Endothelial cell of umbilical vein (primary cell): ENCODE measurements around the gene RUVBL1. TPM values are rescaled to one million over a fixed set of nuclear protein-coding genes. Genes with fewer than 3 reads are reported as not detected.

Source experiments
- BruUV-seq: library from RNA; stranded (reverse); fragments of 400-500 nt; replicated peaks from 2 replicates; lab custom pipeline; 2021; lab: Mats Ljungman, UMichigan
- CTCF ChIA-PET: fragments of 300-600, 350-600 bp; sonication (Branson Sonifier 250); formaldehyde crosslinking; loops from one replicate; lab custom pipeline; 2021; ENCODE audit warnings: antibody characterized with exemption, inconsistent platforms; lab: Charles Lee
- POLR2A ChIA-PET: fragments of 300-600, 350-600 bp; sonication (Branson Sonifier 250); formaldehyde crosslinking; loops from one replicate; lab custom pipeline; 2021; ENCODE audit warnings: antibody characterized with exemption, inconsistent platforms; lab: Charles Lee
- DNase-seq: peaks from one replicate; pipeline ENCODE4 v3.0.0-alpha.2; 2011; ENCODE audit warnings: low read depth, low spot score
- FAIRE-seq: peaks from 2 replicates; lab custom pipeline; 2011; peaks lifted over from hg19 to GRCh38; lab: Jason Lieb, UNC
- H2AFZ ChIP-seq: 2 replicates; pipeline ENCODE4 v1.6.0; 2012; ENCODE audit warnings: low read depth, low read length, control low read depth, inconsistent platforms
- H3K27ac ChIP-seq: 2 replicates; pipeline ENCODE4 v1.5.1; 2011; ENCODE audit warnings: low read depth, mild to moderate bottlenecking, control low read depth, low read length, moderate library complexity; ENCODE audit not compliant: insufficient read depth
- H3K27me3 ChIP-seq, 2 experiments: 2 replicates each; pipeline versions ENCODE4 v1.6.0 to v1.6.1; 2011; ENCODE audit warnings: low read length in 2 of 2, mixed read lengths in 1 of 2; ENCODE audit not compliant: control insufficient read depth in 2 of 2, insufficient read depth in 2 of 2
- H3K36me3 ChIP-seq, 2 experiments: 2 replicates in 1 of 2; 3 replicates in 1 of 2; pipeline ENCODE4 v1.5.1; 2011; ENCODE audit warnings: low read length in 2 of 2, mild to moderate bottlenecking in 1 of 2, moderate library complexity in 1 of 2; ENCODE audit not compliant: control insufficient read depth in 2 of 2, insufficient read depth in 2 of 2; ENCODE audit errors: extremely low read depth in 1 of 2
- H3K4me1 ChIP-seq: 3 replicates; pipeline ENCODE4 v1.5.1; 2011; ENCODE audit warnings: mild to moderate bottlenecking, low read length; ENCODE audit not compliant: control insufficient read depth, insufficient read depth; ENCODE audit errors: extremely low read depth
- H3K4me2 ChIP-seq: 2 replicates; pipeline ENCODE4 v1.6.1; 2011; ENCODE audit warnings: low read length, control low read depth, mixed read lengths; ENCODE audit not compliant: insufficient read depth
- H3K4me3 ChIP-seq, 3 experiments: fragments of 200-600 bp in 1 of 3; sonication (generic), shearing (Covaris generic) in 1 of 3; replicated peaks in 1 of 3; 2 replicates each; pipeline ENCODE4 v1.5.1; 2011 to 2016; ENCODE audit warnings: control low read depth in 3 of 3, low read length in 3 of 3, mild to moderate bottlenecking in 2 of 3, inconsistent platforms in 1 of 3, low read depth in 1 of 3, moderate library complexity in 1 of 3; ENCODE audit not compliant: insufficient read depth in 1 of 3
- H3K79me2 ChIP-seq: 2 replicates; pipeline ENCODE4 v1.6.0; 2012; ENCODE audit warnings: low read length, inconsistent platforms; ENCODE audit not compliant: control insufficient read depth, insufficient read depth
- H3K9ac ChIP-seq: replicated peaks from 2 replicates; pipeline ENCODE3; 2011; ENCODE audit warnings: low read length, control low read depth; ENCODE audit not compliant: insufficient read depth; ENCODE audit errors: extremely low read depth
- H3K9me1 ChIP-seq: replicated peaks from 3 replicates; pipeline ENCODE4 v1.6.0; 2011; ENCODE audit warnings: mild to moderate bottlenecking, low read length; ENCODE audit not compliant: control insufficient read depth, insufficient read depth; ENCODE audit errors: extremely low read depth
- H3K9me3 ChIP-seq: replicated peaks from 2 replicates; pipeline ENCODE4 v1.5.1; 2012; ENCODE audit warnings: low read length, inconsistent platforms; ENCODE audit not compliant: control insufficient read depth, insufficient read depth
- H4K20me1 ChIP-seq: replicated peaks from 2 replicates; pipeline ENCODE3; 2011; ENCODE audit warnings: mild to moderate bottlenecking, low read length; ENCODE audit not compliant: control insufficient read depth, insufficient read depth; ENCODE audit errors: extremely low read depth
- CTCF ChIP-seq, 2 donors: IDR thresholded peaks; 1 replicate in 1 of 2; 2 replicates in 1 of 2; pipeline ENCODE4 v1.5.1; 2011; ENCODE audit warnings: low read length in 2 of 2, mild to moderate bottlenecking in 2 of 2, moderate library complexity in 2 of 2, control low read depth in 1 of 2, inconsistent platforms in 1 of 2, low read depth in 1 of 2; ENCODE audit not compliant: insufficient read depth in 1 of 2; ENCODE audit errors: extremely low read depth in 1 of 2
- EZH2 ChIP-seq: IDR thresholded peaks from 2 replicates; pipeline ENCODE4 v1.6.1; 2012; ENCODE audit warnings: borderline replicate concordance, low read depth, mild to moderate bottlenecking, moderate library complexity, low read length, inconsistent platforms; ENCODE audit not compliant: severe bottlenecking
- FOS ChIP-seq: IDR thresholded peaks from 2 replicates; pipeline ENCODE4 v1.6.1; 2011; ENCODE audit warnings: mild to moderate bottlenecking, low read length, moderate library complexity, borderline replicate concordance; ENCODE audit not compliant: insufficient read depth
- GATA2 ChIP-seq: IDR thresholded peaks from 2 replicates; pipeline ENCODE4 v1.7.0; 2011; ENCODE audit warnings: low read depth, mild to moderate bottlenecking, moderate library complexity, mixed read lengths, low read length; ENCODE audit not compliant: insufficient read length, insufficient read depth
- JUN ChIP-seq: IDR thresholded peaks from 2 replicates; pipeline ENCODE4 v1.6.1; 2011; ENCODE audit warnings: borderline replicate concordance, low read depth; ENCODE audit not compliant: insufficient read length, insufficient read depth
- MAX ChIP-seq: IDR thresholded peaks from 2 replicates; pipeline ENCODE4 v1.6.1; 2011; ENCODE audit not compliant: insufficient read depth, insufficient read length
- MYC ChIP-seq: IDR thresholded peaks from one replicate; pipeline ENCODE4 v1.6.1; 2011; ENCODE audit warnings: mild to moderate bottlenecking, low read depth, low read length
- POLR2A ChIP-seq: IDR thresholded peaks from 2 replicates; pipeline ENCODE4 v1.6.1; 2012; ENCODE audit warnings: low read depth, mild to moderate bottlenecking, control low read depth, low read length
- POLR2AphosphoS5 ChIP-seq: IDR thresholded peaks from 2 replicates; pipeline ENCODE4 v1.6.1; 2012; ENCODE audit warnings: low read depth, mild to moderate bottlenecking, control low read depth, low read length, moderate library complexity; ENCODE audit not compliant: insufficient read depth
- dilution Hi-C: fragments of 300-500 bp; cut with MboI; formaldehyde crosslinking; loops from one replicate; pipeline ENCODE4 v1.15.0; 2019; ENCODE audit warnings: low sequenced_read_pairs; ENCODE audit not compliant: extremely low pct_ligation_motif_present
- intact Hi-C: fragments of 100-400 bp; cut with micrococcal nuclease; formaldehyde crosslinking; loops from one replicate; pipeline ENCODE4 v1.10.0; 2022
- polyA plus RNA-seq, 4 experiments: library from polyadenylated mRNA; depleted of rRNA in 3 of 4; stranded (reverse) in 3 of 4; unstranded in 1 of 4; fragments of >200 nt; gene quantifications; 2 replicates each; pipeline versions ENCODE4 v1.2.1 to v1.2.3, GENCODE V29; 2011 to 2012; ENCODE audit warnings: missing spikeins in 1 of 4
- total RNA-seq: library from RNA; stranded (reverse); gene quantifications from 2 replicates; pipeline ENCODE4 v1.2.3, GENCODE V29; 2021

RUVBL1 gene
- total and polyA plus RNA-seq, 2 donors (not counting 3 experiments of a cell fraction or from before 2014, with no cell fraction given), result 52.5 to 58.5 TPM

- intact Hi-C loops, result no loop called here
- no TSS peak for BruUV-seq
- dilution Hi-C loops, result no loop called here
These were observed 82.3 kb downstream of the RUVBL1 start for GRCh38 chr3:128041344-128041743.

More at GRCh38 chr3:128041344-128041743, 82.3 kb downstream of the RUVBL1 start:
- ChIA-PET POLR2A (no interaction called here), CTCF (no interaction called here)
- Histone ChIP-seq H3K4me2 (no peak overlapping the region), H2AFZ (no peak overlapping the region), H3K36me3 (no peaks in the 10 kb centered on the region), H3K9me3 (no peaks in the 10 kb centered on the region), H3K9me1 (no peaks in the 10 kb centered on the region), H3K9ac (no peak overlapping the region), H3K4me1 (no peaks in the 10 kb centered on the region), H3K27me3 (peaks cover 22 to 30% of the 10 kb centered on the region in 2 experiments), H4K20me1 (no peaks in the 10 kb centered on the region), H3K4me3 (no peak overlapping the region), H3K27ac (no peak overlapping the region), H3K79me2 (no peaks in the 10 kb centered on the region)
- no peak for FAIRE-seq
- TF ChIP-seq MAX, result no peak
- TF ChIP-seq GATA2, result no peak
- no peak for TF ChIP-seq JUN
- TF ChIP-seq MYC, result no peak
- TF ChIP-seq FOS, result no peak
- no peak for TF ChIP-seq POLR2AphosphoS5
- no peak for TF ChIP-seq EZH2
- TF ChIP-seq CTCF (IDR thresholded peaks at IDR 0.05; ENCODE audit: extremely low read depth in 1 of 2, insufficient read depth in 1 of 2, low read depth in 1 of 2, low read length in 2 of 2), result no peak
- no peak for TF ChIP-seq POLR2A
- no peak for DNase-seq
